CD4-positive, alpha-beta T cell treated with Interleukin-6 for 4 hours (primary cell): ENCODE results near the gene CA5A.
"Not testable (repeated sequence)": the region's sequence is repeated elsewhere in the genome, so short reads cannot be mapped to it uniquely, and the experiment has no call there.

ENCODE experiments used
- DNase-seq: peaks from one replicate; pipeline ENCODE4 v3.0.0-alpha.2; 2020; ENCODE audit warnings: mixed read lengths

CA5A gene

DNA sequence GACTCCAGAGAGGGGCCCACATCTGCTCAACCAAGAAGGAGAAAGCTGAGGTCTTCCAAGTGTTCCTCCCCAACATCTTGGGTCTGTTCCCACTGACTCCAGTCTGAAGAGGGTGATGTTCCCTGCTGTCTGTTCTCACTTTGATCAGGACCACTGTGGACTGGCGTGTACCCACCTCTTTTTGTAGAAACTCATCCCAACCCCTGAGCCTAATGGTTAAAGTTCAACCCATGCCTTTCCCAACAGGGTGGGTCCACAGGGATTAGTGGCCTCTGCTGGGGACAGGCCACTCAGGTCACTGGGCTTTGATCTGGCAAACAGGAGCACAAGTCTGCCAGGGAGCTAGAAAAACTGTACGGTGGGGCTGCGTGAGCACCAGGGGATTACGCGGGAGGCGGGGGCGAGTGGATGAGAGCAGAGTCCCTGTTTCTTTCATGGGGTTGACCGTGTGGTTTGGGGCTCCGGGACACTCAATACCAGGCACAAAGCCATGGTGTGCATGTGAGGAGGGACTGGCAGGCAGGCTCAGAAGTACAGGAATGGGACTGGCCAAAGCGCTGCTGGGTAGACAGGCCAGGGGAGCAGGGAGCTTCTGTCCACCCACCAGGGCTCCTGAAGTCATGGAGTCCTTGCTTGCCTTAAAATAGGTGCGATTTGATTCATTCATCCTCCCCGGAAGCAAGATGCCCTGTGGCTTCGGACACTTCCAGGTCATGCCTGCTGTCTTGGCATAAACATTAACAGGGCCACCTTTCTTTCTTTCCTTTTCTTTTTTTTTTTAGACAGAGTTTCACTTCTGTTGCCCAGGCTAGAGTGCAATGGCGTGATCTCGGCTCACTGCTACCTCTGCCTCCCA, at the start of gene CA5A:
Gene CA5A, minus strand, starts transcription at position 155 of the 856 bp plus-strand sequence. Its CDS starts 79 bp downstream, at position 76.
- no peak for DNase-seq

DNA sequence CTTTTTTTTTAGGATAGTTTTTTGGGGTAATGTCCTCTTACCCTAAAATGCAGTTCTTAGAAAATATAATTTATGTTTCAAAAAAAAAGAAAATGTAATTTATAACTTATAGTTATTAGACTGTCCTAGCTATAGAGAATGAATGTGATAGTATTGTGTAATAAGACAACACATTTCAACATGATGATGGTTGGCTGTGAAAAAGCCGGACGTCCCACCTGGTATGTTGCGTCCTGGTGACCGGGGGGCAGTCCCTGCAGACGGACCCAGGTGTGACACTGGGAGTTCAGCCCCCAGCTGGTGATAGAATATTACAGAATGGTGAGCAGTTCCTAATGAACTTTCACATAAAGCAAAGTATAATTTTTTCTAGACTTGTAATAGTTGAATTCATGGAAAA, 49.2 kb upstream of the CA5A start:
- DNase-seq, result not testable (repeated sequence)

DNA sequence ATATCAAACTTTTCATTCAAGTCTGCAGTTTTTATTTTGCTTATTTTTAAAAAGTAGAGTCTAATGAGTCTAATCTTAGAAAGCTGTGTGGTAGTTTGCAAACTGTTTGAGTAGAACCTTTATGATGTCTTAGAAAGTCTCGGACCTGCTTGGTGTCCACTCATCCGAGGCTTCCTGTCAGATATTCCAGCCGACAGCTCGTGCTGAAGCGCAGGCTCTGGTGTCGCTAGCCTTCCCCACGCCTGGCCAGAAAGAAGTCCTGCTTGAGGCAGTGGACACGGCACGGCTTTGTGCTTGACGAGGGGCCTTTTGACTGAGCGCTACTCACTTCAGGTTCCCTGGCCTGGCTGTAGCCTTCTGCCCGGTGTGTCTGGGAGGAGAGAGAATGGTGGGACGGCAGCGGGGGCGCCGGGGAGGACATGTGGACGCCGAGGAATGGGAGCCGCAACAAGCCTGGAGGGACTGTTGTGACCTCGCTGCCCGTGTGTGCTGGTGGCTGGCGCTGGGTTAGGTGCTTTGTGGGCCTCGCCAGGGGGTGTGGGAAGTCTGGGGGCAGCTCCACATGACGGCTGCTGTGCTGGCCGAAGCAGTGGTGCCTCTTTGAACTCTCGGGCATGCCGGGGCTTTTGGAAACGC, 48.4 kb upstream of the CA5A start:
- DNase-seq, result no peak

DNA sequence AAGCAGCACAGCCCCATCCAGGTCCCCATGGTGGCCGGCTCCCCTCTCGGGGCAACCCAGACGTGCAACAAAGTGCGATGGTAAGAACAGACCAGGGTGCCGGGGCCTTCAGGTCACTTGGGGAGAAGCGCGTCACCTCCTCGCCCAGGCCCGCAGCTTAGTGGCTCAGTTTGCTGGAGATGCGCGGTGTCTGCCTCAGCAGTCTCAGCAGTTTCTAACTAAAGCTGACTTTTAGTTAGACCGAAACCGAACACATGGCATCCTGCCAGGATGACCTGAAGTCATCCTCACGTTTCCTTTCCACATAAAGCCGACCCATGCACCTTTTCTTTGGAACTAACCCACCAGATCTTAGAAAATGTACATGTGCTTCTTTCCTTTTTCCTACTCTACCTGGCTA, 47.9 kb upstream of the CA5A start:
- DNase-seq, result not testable (repeated sequence)

DNA sequence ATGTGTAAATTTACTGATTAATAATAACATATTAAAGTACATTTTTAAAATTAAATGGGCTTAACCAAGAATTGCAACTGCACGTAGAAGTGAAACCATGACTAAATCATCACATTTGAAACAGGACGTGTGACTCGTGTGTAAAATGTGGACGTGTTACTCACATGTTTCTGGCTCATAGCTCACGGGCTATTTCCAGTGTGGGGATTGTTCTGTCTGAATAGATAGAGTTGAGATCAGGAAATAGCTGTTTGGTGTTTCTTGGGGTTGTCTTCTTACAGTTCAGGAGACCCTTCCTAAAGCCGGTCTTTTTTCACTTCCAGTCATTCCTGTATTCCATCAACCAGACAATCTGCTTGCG, 47.4 kb upstream of the CA5A start:
- DNase-seq, result not testable (repeated sequence)

DNA sequence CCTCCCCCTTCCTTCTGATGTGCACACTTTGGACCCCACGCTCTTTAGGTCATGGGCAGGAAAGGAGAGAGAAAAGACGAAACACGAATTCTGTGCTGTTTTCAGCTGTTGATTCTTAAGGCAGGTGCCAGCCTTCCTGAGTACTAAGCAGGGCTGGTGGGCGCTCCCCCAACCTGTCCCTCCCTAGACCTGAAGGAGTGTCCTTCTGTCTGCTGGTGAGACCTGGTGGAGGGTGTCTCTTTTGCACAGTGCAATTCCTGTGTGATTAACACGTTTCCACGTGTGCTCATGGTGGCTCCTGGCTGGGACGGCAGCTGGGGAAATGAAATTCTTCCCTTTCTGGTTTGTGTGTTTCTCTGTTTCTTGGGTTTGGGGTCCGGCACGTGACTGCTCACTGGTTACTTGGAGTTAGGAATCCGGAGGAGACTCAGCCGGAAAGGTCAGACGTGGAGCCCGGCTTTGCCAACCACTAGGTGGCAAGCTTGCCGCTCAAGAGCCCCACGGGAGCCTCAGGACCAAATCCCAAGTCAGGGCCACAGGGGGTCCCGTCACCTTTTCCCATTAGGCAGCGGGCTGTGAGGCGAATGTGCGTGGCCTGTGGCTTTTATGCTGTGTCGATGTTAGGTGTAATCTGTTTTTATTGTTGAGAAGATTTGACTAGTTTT, 46.9 kb upstream of the CA5A start:
- not testable (repeated sequence) for DNase-seq

DNA sequence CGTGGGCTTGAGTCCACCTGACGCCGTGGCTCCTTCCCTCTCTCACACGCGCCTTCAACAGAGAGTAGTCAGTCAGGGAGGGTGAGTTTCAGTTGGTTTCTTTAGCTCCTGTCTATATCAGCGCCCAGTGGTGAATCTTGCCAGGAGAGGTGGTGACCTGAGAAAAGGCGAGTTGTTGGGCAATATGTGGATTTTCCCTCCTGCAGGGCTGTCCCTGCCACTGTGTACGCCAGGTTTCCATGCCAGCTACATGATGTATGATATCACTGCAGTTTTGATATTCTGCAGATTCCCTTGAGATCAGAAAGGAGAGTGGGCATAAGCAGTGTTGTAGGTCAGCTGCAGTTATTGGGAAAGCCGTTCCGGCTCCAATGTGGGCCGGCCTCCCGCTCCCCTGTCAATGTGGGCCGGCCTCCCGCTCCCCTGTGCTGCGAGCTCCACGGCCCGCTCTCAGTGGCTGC, 46.3 kb upstream of the CA5A start:
- no peak for DNase-seq

DNA sequence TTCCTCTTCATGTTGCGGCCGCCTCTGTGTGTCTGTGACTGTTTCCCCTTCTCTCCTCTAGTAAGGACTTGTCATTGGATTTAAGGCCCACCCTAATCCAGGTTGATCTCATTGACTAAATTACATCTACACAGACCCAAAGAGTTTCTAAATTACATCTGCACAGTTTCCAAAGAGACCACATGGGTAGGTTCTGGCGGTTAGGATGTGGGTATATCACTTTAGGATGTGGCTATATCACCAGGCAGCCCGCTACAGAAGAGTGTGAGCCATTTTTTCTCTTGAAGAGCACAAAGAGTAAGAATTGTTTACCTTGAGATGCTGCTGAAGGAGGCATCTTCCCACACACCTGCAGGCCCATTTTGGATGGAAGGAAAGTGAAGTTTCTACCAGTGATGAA, 45.0 kb upstream of the CA5A start:
- not testable (repeated sequence) for DNase-seq

DNA sequence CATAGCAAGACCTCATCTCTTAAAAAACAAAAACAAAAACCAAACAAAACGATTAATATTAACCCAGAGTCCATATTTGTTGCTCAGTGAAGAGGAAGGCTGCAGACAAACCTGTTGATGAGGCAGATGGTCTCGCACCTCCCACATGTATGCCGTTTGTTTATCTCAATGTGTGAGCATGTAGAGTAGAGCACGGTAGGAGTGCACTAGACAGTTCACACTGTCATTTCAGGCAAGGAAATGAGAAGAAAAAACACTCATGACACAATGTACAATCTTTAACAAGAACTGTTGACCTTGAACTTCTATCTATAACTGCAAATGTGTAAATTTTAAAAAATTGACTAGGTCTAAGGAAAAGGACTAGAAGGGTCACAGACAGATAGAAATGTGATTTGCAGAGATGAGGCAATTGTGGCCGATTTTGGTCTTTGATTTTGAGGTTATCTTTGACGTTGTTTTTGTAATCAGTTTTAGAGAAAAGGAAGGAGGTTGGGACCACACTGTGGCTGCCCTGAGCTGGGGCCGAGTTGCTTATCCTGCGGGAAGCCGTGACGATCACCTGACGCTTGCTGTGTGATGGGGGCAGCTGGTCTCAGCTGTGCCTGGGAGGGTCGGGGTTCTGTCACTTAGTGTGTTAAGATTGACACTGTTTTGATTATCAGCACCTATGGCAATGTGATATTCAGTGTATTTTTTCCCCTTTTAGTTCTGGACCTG, 43.7 kb upstream of the CA5A start:
- not testable (repeated sequence) for DNase-seq

DNA sequence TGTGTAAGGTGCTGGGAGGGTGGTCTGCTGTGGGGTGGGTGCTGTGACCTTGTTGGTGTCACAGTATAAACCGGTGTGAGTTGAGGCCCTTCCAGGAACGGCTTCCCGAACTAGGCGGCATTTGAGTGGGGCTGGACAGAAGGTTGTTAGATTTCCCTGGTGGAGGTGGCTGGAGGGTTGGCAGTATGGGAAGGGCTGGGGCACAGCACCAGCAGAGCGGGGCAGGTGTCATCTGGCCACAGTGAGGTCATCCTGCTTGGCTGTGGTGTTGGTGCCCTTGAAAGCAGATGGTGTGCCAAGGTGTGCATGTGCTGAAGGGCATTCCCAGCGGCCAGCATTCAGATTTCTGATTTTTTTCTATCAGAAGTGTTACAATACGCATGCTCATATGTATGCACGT, 43.0 kb upstream of the CA5A start:
- DNase-seq, result no peak

DNA sequence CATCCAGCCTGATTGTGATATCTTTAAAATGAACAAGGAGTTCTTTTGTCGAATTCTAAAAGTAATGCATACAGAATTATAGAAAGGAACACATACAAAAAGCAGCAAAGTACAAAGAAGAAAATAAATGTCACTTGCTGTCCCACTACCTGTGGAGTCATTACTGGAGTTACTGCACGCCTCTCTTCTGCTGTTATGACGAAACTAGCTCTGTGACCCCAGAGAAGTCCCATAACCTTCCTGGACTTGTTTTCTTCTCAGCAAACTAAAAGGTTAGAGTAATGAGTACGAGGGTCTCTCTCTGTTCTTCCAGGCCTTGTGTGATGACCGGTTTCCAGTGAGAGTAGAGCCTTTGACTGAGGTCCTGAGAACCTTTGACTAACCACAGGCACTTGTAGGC, 41.8 kb upstream of the CA5A start:
- DNase-seq, result no peak

DNA sequence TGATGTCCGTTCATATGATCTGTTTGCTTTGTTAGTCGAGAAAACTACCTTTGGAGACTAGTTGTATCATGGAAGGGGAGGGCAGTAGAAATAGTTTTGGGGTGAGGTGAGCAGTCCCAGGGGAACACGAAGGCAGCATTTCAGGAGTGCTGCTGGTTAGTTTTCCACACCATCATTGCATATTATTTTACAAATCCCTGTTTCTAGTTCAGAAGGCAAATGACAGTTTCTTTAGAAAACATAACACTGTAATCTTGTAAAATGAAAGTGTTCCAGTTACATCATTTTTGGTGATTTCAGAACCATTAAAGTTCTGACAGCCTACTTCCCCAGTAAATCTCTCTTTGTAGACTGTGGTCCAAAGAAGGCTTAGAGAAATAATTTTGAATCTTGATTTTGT, 40.3 kb upstream of the CA5A start:
- DNase-seq, result no peak

DNA sequence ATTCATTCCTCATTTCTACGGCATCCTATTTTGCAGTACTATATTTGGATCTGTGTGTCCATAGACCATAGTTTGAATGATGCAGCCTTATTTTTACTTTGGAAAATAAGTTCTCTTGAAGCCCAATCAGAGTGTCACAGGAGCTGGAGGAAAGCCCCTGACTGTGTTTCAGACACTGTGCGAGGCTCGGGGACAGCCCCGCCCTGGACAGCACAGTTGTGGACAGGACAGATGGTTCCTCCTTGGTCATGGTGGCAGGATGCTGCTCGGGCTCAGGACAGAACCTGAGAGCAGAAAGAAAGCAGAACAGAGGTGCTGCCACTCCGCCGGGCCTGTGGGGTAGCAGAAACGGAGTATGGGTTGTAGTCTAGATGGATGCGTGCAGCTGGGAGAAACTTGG, 37.8 kb upstream of the CA5A start:
- no peak for DNase-seq

DNA sequence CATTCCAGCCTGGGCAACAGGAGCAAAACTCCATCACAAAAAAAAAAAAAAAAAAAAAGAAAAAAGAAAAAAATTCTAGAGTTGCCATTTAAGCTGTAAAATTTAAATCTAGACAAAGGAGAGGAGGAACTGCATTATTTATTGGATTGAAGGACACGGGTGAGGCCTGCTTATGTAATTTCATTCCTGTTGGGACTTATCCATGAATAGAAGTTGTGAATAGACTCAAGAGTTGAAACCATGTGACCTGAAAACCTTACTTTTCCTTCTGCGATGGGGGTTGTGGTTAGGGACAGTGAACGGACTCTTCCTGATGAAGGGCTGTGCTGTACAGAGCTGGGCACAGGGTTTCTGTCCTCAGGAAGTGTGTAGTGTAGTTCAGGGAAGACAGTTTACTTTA, 37.4 kb upstream of the CA5A start:
- DNase-seq, result no peak

DNA sequence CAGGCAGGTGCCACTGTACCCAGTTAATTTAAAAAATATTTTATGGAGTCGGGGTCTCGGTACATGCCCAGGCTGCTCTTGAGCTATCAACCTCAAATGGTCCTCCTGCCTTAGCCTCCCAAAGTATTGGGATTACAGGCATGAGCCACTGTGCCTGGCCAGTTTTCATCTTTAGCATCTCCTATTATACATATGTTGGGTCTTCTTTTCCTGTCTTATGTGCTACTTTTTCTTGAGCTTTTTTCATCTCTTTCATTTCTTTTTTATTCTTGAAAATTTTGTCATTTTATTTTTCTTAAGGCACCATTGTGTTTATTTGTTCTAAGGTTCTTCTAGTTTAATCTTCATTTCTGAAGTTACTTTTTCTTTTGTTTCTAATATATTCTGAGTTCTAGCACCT, 35.6 kb upstream of the CA5A start:
- no peak for DNase-seq

DNA sequence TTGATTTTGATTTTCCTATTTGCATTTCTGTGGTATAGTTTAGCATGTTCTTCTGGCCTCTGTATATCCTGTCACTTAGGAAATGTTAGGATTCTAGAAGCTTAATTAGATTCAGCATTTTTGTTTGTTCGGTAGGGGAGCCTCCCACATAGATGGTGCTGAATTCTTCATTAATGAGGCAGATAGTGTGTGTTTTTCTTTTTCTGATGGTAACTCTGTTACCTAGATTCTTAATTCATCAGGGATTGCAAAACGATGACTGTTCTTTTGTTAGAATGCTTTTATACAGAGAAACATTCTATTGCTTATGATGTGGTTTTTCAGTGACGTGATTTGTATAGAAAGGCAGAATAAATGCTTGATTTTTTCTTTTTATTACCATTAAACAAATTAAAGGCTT, 33.9 kb upstream of the CA5A start:
- no peak for DNase-seq

DNA sequence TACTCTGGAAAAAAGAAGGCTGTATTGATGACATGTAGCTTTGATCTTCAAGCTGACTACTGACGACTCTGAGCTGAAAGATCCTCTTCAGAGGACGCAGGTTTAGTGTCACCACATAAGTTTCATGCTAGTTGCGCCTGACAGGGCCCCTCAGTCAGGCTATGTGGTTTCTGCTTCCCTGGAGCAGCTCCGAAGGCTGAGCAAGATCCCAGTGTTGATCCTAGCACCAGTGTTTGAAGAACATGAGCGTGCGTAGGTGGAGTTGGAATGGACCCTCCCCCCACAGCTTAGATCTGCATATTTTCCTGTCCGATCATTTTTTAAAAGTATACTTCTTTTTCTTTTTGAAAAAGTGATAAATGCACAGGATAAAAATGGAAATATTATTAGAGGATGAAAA, 32.2 kb upstream of the CA5A start:
- no peak for DNase-seq

DNA sequence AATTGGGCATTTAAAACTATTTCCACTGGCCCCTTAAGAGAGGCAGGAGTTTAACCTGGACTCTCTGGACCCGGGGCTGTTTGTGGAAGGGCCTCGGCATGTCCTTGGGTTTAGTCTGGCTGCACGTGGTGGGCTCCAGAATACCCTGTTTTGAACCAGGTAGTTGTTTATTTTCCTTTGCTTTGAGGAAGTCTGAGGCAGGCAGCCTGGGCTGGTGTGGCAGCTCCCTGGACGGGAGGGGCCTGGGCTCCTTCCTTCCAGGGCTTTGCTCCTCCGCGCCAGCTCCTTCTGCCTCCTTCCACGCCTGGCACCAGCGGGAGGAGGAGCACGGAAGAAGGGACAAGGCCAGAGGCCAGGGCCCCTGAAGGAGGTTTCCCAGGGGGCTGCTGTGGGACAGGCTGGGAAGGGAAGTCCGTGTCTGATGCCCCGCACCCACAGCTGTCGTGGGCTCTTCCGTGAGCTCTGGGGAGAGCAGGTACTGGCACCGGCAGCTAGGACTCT, 30.4 kb upstream of the CA5A start:
- no peak for DNase-seq

DNA sequence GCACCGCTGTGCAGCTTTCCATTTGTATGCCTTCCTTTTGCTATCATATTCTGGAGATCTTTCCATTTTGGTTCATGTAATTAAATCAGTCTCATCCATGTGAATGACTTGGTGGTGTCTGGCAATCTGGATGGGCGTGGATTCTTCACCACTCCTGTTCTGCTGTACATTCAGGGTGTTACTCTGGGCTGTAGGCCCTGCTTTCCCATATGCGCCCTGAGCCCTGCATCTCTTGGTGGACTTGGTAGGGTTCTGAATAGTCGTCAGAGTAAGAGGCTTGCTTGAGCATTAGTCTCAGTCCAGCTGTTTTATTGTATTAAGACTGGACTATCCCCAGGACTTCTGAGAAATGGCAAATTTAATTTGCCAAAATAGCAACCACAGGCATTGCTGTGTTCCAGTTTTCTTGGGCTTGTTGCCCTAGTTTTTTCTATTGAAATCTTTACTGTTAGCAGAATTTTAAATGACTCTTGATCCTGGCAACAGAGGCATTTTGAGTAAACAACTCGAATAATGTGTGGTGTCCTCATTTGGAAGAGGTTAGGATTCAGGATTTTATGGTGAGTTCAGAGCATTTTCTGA, 29.8 kb upstream of the CA5A start:
- no peak for DNase-seq

DNA sequence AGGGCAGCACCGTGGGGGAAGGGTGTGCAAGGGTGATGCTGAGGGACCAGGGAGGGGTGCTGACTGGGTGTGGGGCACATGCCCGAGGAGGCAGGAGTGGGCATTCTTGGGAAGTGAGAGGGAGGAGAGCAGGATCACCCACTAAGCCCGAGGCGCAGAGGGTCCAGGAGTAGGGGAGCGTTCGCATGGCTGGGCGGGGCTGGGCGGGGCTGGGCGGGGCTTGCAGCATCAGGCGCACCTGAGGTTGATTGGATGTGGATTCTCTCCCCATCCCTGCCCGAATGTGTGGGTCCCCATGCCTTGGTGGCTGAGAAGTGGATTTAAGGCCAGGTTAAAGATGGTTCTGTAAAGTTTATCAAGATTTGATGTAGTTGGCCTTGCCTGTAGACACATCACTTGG, 29.1 kb upstream of the CA5A start:
- DNase-seq, result no peak

DNA sequence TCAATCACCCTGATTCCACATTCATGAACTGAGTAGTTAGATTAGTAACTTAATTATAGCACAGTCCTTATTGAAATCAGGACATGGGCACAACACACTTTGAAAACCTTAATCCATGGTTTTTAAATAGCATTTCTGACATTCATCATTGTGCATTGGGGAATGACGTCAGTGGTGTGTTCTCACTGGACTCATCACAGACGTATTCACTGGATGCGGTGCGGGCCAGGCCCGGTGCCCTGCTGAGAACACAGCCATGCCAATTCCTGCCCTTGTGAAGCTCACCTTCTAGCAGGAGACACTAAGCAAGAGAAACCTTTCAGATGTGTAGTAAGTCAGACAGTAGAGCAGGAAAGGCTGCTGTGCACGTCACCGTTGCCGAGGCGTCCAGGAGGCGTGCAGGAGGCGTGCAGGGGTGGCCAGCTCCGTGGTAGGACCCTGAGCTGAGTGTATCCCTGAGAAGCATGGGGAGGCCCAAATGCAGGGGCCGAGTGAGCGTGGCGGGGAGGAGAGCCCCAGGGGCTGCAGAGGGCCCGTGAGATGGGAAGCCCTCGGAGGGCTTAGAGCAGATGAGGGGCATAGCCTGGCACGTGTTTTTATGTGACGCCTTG, 27.8 kb upstream of the CA5A start:
- no peak for DNase-seq

DNA sequence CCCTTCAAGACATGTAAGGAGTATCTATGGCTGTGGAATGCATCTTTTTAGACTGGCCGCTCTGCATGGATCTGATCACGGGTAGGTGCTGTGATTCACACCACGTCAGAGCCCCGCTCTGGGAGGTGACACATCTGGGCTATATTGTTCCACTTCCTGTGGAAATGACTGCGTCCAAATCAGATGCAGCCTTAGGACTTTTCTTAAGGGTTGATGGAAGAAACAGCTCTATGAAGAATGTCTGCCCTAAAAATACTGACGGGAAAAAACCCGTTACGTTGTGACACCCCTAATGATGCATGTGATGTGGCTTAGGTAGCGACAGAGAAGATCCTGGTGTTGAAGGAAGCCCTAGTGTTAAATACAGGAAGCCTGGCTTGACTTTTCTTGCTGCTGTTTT, 27.1 kb upstream of the CA5A start:
- DNase-seq, result peak; percentile 72
